HG03064 (cell line): ENCODE measurements around the gene CAND2.

ENCODE experiments used
- ATAC-seq: cut with Tn5 transposase; IDR thresholded peaks from one replicate; pipeline ENCODE4 v1.9.1; 2021; ENCODE audit warnings: low read depth; ENCODE audit not compliant: unreplicated experiment

The CAND2 gene

GRCh38 chr3:12799525-12800440 is 3.3 kb downstream of the CAND2 start:
- ATAC-seq = no peak

DNA sequence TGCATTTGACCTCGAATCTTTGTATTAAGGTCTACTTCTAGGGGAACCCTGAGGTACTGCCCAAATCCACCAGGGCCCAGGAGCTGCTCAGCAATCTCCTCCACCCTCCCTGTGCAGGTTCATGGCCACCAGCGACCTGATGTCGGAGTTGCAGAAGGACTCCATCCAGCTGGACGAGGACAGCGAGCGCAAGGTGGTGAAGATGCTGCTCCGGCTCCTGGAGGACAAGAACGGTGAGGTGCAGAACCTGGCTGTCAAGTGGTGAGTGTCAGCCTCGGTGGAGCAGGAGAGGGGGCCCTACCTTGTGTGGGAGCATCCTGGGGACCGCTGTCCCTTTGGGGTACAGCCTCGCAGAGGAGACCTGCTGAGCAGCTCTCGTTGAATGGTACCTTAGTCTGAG is 6.9 kb downstream of the CAND2 start:
- ATAC-seq = no peak

DNA sequence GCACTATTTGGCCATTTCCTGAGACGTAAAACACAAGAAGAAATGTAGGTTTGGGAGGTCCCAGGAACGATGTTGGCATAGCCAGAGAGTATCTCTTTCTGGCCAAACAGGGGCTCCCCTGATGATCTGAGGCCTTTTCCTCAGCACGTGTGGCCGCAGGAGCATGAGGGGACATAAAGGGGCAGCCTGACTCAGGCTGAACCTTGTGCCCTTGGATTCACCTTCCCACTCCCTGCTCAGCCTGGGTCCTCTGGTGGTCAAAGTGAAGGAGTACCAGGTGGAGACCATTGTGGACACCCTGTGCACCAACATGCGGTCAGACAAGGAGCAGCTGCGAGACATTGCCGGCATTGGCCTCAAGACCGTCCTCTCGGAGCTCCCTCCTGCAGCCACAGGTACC is 10.6 kb downstream of the CAND2 start:
- no peak for ATAC-seq

DNA sequence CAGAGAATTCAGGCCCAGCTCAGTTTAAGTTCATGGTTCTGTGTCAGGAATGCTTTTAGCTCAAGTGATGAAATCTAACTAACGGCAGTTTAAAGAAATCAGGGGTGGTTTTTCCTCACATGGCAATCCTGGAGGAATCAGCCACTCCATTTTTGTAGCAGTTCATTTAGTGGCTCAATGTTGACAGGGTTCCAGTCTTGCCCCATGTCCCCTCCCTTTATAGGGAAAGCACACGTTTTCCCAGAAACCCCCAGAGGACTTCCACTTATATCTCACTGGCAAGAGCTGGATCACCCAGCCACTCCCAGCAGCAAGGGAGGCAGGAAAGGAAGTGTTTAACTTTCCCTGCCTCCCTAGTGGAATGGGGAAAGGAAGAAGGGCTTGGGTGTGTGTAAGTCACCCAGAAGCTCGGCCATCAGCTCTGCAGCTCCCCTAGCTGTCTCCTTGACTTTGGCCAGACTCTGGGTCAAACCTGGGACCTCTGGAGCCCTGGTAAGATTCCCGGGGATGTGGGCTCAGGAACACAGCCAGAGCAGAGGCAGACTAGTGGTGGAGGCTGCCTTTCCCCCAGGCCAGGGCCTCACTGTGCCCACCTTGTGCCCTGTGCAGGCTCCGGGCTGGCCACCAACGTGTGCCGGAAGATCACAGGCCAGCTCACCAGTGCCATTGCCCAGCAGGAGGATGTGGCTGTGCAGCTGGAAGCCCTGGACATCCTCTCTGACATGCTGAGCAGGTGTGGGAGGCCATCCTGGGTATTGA is 11.3 kb downstream of the CAND2 start:
- ATAC-seq = no peak

- ATAC-seq = no peak
These were observed 12.1 kb downstream of the CAND2 start for GRCh38 chr3:12808587-12808986.

- ATAC-seq = no peak
These were observed 12.5 kb downstream of the CAND2 start for GRCh38 chr3:12809001-12809400.

DNA sequence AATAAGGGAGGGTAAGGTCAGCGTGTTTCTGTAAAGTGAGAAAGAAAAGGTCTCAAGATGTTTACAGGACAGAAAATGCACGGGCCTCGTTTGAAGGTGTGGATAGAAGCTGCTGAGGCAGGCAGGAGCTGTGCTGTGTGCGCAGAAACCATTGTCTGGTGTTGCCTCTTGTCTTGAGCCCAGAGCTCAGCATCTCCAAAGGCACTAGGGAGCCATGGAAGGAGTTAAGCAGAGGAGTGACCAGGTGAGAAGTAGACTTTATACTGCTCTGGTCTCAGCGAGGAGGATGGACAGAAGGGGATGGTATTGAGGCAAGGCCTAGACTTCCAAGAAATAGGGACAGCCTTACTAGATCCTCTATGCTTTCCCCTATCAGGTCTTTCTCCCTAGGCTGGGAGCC is 13.0 kb downstream of the CAND2 start:
- no peak for ATAC-seq

DNA sequence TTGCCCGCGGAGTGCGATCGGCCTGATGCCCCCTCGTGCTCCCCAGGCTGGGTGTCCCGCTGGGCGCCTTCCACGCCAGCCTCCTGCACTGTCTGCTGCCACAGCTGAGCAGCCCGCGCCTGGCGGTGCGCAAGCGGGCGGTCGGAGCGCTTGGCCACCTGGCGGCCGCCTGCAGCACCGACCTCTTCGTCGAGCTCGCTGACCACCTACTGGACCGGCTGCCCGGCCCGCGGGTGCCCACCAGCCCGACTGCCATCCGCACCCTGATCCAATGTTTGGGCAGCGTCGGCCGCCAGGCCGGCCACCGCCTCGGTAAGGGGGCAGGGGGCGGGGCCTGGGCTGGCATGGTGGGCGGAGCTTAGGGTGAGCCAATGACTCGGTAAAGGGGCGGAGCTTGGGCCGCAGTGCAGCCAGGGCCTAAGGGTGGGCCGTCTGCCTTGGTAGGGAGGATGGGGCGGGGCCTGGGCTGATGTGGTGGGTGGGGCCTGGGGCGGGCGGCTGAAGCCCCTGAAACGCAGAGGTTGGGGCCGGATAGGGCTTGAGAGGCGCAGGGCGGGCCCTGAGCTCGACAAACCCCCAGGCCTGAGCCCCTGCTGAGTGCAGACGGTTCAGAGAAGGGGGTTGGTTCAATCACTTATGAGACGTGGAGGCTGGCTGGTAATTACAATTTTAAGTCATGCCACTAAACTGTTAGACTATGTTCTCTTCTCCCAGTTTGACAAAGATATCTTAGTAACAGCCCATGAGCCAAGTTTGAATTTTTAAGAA is 13.7 kb downstream of the CAND2 start:
- ATAC-seq = peak; percentile 99

DNA sequence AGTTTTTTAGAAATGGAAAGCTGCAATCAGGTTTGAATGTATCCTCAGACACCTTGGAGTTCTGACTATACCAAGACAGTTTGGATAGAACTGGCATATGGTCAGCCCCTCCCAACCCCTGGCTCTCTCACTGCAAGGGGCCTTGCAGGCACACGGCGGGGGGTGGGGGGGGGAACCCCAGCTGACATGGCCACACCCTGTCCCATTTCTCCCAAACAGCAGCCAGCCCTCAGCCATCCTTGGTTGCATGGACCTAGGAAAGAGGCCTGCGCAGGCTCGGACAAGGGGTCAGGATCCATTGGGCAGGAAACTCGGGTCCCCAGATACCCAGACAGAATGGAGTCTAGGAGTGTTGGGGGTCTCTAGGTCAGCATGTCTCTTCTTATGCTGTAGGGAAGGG is 14.5 kb downstream of the CAND2 start:
- no peak for ATAC-seq

GRCh38 chr3:12812812-12813211 is 16.3 kb downstream of the CAND2 start:
- no peak for ATAC-seq

DNA sequence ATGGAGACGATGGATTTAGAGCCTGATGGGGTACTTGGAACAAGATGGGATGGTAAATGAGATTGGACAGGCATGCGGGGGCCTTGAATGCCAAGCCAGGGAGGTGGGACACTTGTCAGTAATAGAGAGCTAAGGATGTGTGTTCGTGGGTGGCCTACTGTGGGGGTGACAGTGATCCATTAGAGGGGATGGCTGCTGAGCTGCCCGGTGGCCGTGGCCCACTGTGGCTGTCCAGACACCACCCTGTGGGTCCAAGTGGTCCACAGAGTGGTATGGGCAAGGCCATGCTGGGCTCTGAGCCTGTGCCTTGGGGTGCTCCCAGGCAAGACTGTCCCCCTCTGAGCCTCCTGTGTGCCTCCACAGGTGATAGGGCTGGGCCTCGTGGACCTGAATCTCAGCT is 17.5 kb downstream of the CAND2 start:
- ATAC-seq = no peak

DNA sequence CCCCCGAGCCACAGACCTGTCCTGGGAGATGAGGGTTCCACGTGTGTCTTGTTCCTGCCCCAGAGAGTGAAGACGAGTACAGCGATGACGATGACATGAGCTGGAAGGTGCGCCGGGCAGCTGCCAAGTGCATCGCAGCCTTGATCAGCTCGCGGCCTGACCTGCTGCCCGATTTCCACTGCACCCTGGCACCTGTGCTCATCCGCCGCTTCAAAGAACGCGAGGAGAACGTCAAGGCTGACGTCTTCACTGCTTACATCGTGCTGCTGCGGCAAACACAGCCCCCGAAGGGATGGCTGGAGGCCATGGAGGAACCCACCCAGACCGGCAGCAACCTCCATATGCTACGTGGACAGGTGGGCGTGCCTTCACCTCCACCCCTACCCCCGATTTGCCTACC is 18.6 kb downstream of the CAND2 start:
- no peak for ATAC-seq

GRCh38 chr3:12815719-12816118 is 19.2 kb downstream of the CAND2 start:
- no peak for ATAC-seq

GRCh38 chr3:12816521-12817342 is 20.3 kb downstream of the CAND2 start:
- no peak for ATAC-seq

- ATAC-seq = no peak
These were observed 20.8 kb downstream of the CAND2 start for GRCh38 chr3:12817343-12817710.

DNA sequence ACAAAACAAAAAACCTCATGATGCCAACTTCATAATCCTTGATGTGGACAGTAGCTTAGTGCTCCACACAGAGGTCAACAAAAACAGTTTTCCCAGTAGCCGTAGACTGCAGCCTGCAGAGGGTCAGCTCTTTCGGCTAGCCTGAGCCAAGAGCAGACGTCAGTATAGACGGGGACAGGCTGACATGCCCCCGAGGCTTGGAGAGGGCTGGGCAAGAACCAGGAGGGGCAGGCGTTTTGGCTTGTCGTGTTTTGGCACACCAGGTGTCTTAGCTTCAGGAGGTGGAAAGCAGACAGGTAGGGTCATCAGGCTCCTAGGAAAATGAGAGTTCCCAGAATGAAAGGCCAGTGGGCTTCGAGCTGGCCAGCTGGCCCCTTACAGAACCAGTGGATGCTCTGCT is 21.8 kb downstream of the CAND2 start:
- no peak for ATAC-seq

GRCh38 chr3:12818773-12819172 is 22.3 kb downstream of the CAND2 start:
- ATAC-seq = no peak

- no peak for ATAC-seq
These were observed 26.4 kb downstream of the CAND2 start for GRCh38 chr3:12822725-12823373.

DNA sequence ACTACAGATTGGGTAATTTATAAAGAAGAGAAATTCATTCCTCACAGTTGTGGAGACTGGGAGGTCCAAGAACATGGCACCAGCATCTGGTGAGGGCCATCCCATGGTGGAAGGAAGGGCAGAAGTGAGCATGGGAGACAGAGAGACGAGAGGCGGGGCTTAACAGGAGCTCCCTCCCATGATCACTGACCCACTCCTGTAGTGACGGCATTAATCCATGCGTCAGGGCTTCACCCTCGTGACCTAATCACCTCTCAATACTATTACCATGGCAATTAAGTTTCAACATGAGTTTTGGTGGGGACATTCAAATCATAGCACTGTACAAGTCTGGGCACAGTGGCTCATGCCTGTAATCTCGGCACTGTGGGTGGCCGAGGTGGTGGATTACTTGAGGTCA is 27.8 kb downstream of the CAND2 start:
- no peak for ATAC-seq

DNA sequence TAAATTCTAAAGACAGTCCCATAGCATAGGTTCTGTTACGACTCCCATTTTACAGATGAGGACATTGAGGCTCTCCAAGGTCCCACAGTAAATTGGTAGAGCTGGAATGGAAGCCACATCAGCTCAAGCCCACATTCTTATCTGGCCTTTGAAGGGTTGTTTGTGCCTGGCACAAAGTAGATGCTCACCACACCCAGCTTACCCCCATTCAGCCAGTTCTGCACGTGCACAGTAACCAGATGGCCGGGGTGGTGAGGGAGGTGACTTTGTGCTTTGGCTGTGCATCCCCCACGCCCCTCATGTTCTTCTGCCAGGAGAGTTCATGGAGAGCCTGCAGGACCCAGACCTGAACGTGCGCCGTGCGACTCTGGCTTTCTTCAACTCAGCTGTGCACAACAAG is 28.7 kb downstream of the CAND2 start:
- no peak for ATAC-seq
